Tibial nerve (tissue), 4 donors: ENCODE measurements around the gene KIF1B. TPM values are rescaled to one million over a fixed set of nuclear protein-coding genes. Genes with fewer than 3 reads are reported as not detected.

ENCODE experiments used
- DNase-seq, 2 donors: peaks; one replicate each; pipeline ENCODE4 v3.0.0-alpha.2; 2019; ENCODE audit warnings: low spot score in 2 of 2
- H3K27ac ChIP-seq, 4 donors: fragments of 200-600 bp; sonication (generic) in 3 of 4; one replicate each; pipeline ENCODE4 v1.5.1; 2017 to 2019; ENCODE audit warnings: mild to moderate bottlenecking in 1 of 4
- H3K27me3 ChIP-seq, 2 donors: fragments of 200-600 bp; sonication (generic) in 1 of 2; one replicate each; pipeline versions ENCODE4 v1.5.1 to v1.6.0; 2017 to 2019
- H3K36me3 ChIP-seq, 3 donors: fragments of 200-600 bp; sonication (generic); one replicate each; pipeline ENCODE4 v1.5.1; 2018 to 2019
- H3K4me1 ChIP-seq, 4 donors: fragments of 200-600 bp; sonication (generic) in 3 of 4; one replicate each; pipeline ENCODE4 v1.5.1; 2017 to 2019
- H3K4me3 ChIP-seq, 4 donors: fragments of 200-600 bp; sonication (generic) in 3 of 4; one replicate each; pipeline ENCODE4 v1.5.1; 2017 to 2019; ENCODE audit warnings: mild to moderate bottlenecking in 1 of 4, moderate library complexity in 1 of 4
- H3K9me3 ChIP-seq, 4 donors: fragments of 200-600 bp; sonication (generic) in 3 of 4; one replicate each; pipeline ENCODE4 v1.5.1; 2017 to 2019
- EP300 ChIP-seq, 2 donors: sonication (generic); formaldehyde crosslinking; IDR thresholded peaks; one replicate each; pipeline ENCODE4 v1.6.1; 2017; ENCODE audit warnings: antibody characterized with exemption in 2 of 2, mild to moderate bottlenecking in 1 of 2
- POLR2A ChIP-seq, 2 donors: fragments of 450-650 bp; IDR thresholded peaks; one replicate each; pipeline ENCODE4 v1.6.1; 2017; ENCODE audit warnings: antibody characterized with exemption in 2 of 2, mild to moderate bottlenecking in 2 of 2, moderate library complexity in 2 of 2
- WGBS, 2 donors: methylation state at CpG; one replicate each; pipeline ENCODE4 v1.1.5; 2018; 5-methylcytosine and 5-hydroxymethylcytosine counted together
- total RNA-seq, 4 donors: library from RNA; depleted of rRNA; stranded (reverse); fragments of >200 nt; gene quantifications; one replicate each; pipeline ENCODE4 v1.1.0, GENCODE V29; 2016
- TF ChIP-seq, protein P1 (sequence below), 5 experiments: fragments of 200-600 bp in 3 of 5; fragments of 450-650 bp in 2 of 5; sonication (generic) in 3 of 5; IDR thresholded peaks; one replicate each; pipeline ENCODE4 v1.5.1; 2016 to 2019; ENCODE audit warnings: antibody characterized with exemption in 5 of 5, mild to moderate bottlenecking in 3 of 5, moderate library complexity in 2 of 5

Gene KIF1B
- total RNA-seq, 4 donors from 2014 or later: 50.6 to 76.2 (median 66.0) TPM

DNA sequence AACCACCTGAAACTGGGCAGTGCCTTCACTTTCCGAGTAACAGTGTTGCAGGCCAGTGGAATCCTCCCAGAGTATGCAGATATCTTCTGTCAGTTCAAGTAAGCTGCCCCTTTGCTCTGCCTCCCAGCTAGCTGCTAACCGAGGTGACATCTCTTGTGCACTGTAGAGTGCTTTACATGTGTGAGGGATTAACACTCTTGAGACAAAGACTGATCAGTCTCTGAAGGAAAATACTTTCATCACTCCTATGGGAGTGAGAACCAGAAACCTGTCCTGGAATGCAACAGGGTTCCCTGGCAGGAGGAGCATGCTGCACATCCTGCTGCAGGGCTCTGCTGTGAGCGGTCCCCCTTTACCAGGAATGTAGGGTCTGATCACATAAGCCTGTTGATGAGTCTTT is 127.1 kb downstream of the KIF1B start:
- no peak overlapping the region for H3K4me3 ChIP-seq
- no peaks in the 10 kb centered on the region for H3K9me3 ChIP-seq
- H3K36me3 ChIP-seq: peaks cover 0 to 92% (median 0%) of the 10 kb centered on the region in 3 donors
- no peak for DNase-seq
- TF ChIP-seq POLR2A (IDR thresholded peaks at IDR 0.05) (no peak), EP300 (IDR thresholded peaks at IDR 0.05) (no peak)
- TF ChIP-seq, protein P1, sequence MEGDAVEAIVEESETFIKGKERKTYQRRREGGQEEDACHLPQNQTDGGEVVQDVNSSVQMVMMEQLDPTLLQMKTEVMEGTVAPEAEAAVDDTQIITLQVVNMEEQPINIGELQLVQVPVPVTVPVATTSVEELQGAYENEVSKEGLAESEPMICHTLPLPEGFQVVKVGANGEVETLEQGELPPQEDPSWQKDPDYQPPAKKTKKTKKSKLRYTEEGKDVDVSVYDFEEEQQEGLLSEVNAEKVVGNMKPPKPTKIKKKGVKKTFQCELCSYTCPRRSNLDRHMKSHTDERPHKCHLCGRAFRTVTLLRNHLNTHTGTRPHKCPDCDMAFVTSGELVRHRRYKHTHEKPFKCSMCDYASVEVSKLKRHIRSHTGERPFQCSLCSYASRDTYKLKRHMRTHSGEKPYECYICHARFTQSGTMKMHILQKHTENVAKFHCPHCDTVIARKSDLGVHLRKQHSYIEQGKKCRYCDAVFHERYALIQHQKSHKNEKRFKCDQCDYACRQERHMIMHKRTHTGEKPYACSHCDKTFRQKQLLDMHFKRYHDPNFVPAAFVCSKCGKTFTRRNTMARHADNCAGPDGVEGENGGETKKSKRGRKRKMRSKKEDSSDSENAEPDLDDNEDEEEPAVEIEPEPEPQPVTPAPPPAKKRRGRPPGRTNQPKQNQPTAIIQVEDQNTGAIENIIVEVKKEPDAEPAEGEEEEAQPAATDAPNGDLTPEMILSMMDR (IDR thresholded peaks at IDR 0.05): no peak
- no peaks in the 10 kb centered on the region for H3K27me3 ChIP-seq
- H3K27ac ChIP-seq: peak overlapping the region in 1 of 4 donors; percentile 8
- WGBS, 2 donors: 70 to 83% methylated on average over 3 of the region's 3 CpGs
- H3K4me1 ChIP-seq: peaks cover 0 to 14% (median 0%) of the 10 kb centered on the region in 4 donors

GRCh38 chr1:10338047-10338446 is 127.7 kb downstream of the KIF1B start:
- 21 to 33% methylated on average over 2 of the region's 2 CpGs for WGBS, 2 donors
- peak; percentile 17 to 49 for DNase-seq
- H3K9me3 ChIP-seq: no peaks in the 10 kb centered on the region
- H3K4me3 ChIP-seq: no peak overlapping the region
- H3K4me1 ChIP-seq: peaks cover 0 to 14% (median 0%) of the 10 kb centered on the region in 4 donors
- no peaks in the 10 kb centered on the region for H3K27me3 ChIP-seq
- TF ChIP-seq EP300 (IDR thresholded peaks at IDR 0.05) (peak in 1 of 2 donors; percentile 37), POLR2A (IDR thresholded peaks at IDR 0.05) (no peak)
- TF ChIP-seq, protein P1 (IDR thresholded peaks at IDR 0.05): peak; percentile 35 to 77 (median 70)
- peaks cover 0 to 93% (median 0%) of the 10 kb centered on the region in 3 donors for H3K36me3 ChIP-seq
- peak overlapping the region in 1 of 4 donors; percentile 36 for H3K27ac ChIP-seq

DNA sequence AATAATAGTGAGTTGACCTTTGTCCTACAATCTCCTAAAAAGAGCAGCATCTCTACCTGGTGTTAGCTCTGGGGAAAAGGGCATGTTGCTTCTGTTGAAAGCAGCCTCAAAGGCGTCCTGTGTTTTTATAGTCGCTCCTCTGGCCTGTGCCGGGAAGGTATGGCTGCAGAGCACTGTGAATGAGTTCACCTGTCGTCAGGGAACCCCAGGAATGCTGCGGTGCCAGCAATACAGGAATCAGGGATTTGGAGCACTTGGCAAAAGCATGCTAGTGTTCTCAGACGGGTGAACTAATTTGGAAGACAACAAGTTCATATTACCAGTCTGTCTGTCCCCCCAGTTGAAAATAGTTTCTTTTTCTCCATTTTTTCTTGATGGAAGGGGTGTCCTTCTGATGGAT is 128.2 kb downstream of the KIF1B start:
- TF ChIP-seq EP300 (IDR thresholded peaks at IDR 0.05) (no peak), POLR2A (IDR thresholded peaks at IDR 0.05) (no peak)
- TF ChIP-seq, protein P1 (IDR thresholded peaks at IDR 0.05): no peak
- Histone ChIP-seq H3K36me3 (peaks cover 0 to 93% (median 0%) of the 10 kb centered on the region in 3 donors), H3K9me3 (no peaks in the 10 kb centered on the region), H3K4me3 (no peak overlapping the region), H3K4me1 (peaks cover 0 to 14% (median 0%) of the 10 kb centered on the region in 4 donors), H3K27me3 (no peaks in the 10 kb centered on the region), H3K27ac (no peak overlapping the region)
- WGBS, 2 donors: 84 to 90% methylated on average over 6 of the region's 6 CpGs
- DNase-seq: no peak

DNA sequence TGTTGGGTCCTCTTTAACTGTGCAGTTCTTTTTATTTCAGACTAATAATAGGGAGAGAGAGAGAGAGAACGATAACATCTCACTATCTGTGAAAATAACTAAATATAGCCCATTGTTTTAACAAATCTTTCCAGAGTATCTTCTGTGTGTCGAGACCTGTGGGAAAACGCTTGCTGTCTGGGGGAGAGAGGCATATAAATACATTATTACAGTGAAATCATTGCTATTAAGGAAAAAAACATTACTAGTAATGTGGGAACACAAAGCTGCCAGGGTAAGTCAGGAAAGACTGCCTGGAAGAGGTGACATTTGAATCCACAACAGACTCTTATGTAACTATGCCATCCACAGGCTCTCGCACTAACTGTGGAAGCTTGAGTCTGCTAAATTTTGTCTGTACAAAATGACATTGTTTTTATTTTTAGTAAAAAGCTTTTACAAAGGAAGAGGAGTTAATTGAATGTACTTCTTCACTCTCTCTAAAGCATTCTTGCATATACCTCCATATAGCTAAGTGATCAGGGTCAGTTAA is 128.7 kb downstream of the KIF1B start:
- Histone ChIP-seq H3K27me3 (no peaks in the 10 kb centered on the region), H3K4me3 (no peak overlapping the region), H3K4me1 (peaks cover 0 to 14% (median 0%) of the 10 kb centered on the region in 4 donors), H3K27ac (peak overlapping the region in 2 of 4 donors; percentile 47 to 70), H3K9me3 (no peaks in the 10 kb centered on the region), H3K36me3 (peaks cover 0 to 93% (median 0%) of the 10 kb centered on the region in 3 donors)
- WGBS, 2 donors: 85 to 87% methylated on average over 4 of the region's 4 CpGs
- TF ChIP-seq, protein P1 (IDR thresholded peaks at IDR 0.05): no peak
- no peak for TF ChIP-seq POLR2A (IDR thresholded peaks at IDR 0.05)
- no peak for TF ChIP-seq EP300 (IDR thresholded peaks at IDR 0.05)
- no peak for DNase-seq

DNA sequence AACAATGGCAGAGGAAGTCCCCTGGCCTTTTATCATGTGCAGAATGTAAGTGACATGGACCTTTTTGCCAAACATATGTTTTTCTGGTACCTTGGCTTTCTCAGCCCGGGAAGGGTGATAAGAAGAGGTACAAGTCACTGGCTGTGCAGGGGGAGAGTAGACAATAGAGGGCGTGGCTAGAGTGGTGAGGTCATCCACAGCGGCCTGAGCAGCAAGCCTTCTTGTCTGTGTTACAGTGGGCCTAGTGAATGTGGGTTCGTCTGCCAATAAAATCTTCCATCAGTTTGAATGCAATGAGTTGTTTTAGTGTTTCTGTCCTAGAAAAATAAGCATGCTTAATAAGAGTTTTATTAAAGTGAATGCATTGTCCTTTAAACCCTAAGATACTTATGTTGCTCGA is 129.4 kb downstream of the KIF1B start:
- WGBS, 2 donors: 26 to 28% methylated on average over 5 of the region's 5 CpGs
- peak overlapping the region in 2 of 4 donors; percentile 47 to 70 for H3K27ac ChIP-seq
- H3K27me3 ChIP-seq: no peaks in the 10 kb centered on the region
- no peak for DNase-seq
- peaks cover 0 to 93% (median 0%) of the 10 kb centered on the region in 3 donors for H3K36me3 ChIP-seq
- TF ChIP-seq EP300 (IDR thresholded peaks at IDR 0.05): no peak
- TF ChIP-seq, protein P1 (IDR thresholded peaks at IDR 0.05): no peak
- no peak for TF ChIP-seq POLR2A (IDR thresholded peaks at IDR 0.05)
- H3K4me3 ChIP-seq: no peak overlapping the region
- H3K9me3 ChIP-seq: no peaks in the 10 kb centered on the region
- peaks cover 0 to 14% (median 0%) of the 10 kb centered on the region in 4 donors for H3K4me1 ChIP-seq
